ENCODE data around the gene IL1RAP.

IL1RAP gene

DNA sequence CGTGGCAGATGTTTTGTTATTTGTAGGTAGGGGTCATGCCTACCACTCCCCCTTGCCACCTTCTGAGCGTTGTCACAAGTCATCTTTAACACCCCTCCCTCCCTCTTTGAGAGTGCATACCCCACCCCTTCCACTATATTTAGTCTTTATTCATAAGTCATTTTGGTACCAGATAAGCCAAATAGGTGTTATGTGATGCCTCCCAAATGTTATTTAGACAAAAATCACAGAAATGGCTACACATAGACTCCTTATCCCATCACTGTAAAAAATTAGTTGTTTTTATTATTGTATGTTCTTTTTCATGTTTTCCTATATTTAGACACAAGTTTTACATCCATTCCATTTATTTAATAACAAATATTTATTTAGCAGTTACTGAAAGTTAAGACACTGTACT, 93.1 kb downstream of the IL1RAP start:
- TF ChIP-seq, protein P1, sequence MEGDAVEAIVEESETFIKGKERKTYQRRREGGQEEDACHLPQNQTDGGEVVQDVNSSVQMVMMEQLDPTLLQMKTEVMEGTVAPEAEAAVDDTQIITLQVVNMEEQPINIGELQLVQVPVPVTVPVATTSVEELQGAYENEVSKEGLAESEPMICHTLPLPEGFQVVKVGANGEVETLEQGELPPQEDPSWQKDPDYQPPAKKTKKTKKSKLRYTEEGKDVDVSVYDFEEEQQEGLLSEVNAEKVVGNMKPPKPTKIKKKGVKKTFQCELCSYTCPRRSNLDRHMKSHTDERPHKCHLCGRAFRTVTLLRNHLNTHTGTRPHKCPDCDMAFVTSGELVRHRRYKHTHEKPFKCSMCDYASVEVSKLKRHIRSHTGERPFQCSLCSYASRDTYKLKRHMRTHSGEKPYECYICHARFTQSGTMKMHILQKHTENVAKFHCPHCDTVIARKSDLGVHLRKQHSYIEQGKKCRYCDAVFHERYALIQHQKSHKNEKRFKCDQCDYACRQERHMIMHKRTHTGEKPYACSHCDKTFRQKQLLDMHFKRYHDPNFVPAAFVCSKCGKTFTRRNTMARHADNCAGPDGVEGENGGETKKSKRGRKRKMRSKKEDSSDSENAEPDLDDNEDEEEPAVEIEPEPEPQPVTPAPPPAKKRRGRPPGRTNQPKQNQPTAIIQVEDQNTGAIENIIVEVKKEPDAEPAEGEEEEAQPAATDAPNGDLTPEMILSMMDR (IDR thresholded peaks at IDR 0.05), result no peak
- DNase-seq (ENCODE audit: low spot score), result no peak
- no peak overlapping the region for H3K4me3 ChIP-seq
- H3K27ac ChIP-seq, result no peak overlapping the region

DNA sequence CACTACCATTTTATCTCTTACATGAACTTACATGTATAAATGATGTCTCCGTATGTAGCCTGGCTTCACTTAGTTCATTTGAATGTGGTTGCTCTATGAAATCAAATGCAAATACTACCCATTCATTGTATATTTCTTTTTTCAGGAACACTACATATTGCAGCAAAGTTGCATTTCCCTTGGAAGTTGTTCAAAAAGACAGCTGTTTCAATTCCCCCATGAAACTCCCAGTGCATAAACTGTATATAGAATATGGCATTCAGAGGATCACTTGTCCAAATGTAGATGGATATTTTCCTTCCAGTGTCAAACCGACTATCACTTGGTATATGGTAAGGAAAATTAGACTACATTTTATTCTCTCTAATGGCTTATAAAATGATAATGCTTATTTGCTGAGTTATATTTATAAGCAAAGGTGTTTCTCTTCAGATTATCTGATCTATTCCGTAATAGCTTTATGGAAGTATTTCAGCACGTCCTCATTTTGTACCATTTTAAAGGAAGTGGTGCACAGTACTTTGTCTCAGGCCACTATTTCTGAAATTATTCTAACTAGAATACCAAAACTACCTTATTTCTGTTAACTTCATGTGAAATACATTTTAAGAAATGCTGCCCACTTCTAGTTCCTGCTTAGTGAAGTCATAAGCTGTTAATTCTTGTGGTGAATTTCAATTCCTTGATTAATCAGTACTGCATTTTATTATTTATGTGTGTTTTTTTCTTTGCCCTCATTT, 95.1 kb downstream of the IL1RAP start:
- TF ChIP-seq, protein P1 (IDR thresholded peaks at IDR 0.05), result no peak
- DNase-seq (ENCODE audit: low spot score), result no peak
- Histone ChIP-seq H3K27ac (no peak overlapping the region), H3K4me3 (no peak overlapping the region)

DNA sequence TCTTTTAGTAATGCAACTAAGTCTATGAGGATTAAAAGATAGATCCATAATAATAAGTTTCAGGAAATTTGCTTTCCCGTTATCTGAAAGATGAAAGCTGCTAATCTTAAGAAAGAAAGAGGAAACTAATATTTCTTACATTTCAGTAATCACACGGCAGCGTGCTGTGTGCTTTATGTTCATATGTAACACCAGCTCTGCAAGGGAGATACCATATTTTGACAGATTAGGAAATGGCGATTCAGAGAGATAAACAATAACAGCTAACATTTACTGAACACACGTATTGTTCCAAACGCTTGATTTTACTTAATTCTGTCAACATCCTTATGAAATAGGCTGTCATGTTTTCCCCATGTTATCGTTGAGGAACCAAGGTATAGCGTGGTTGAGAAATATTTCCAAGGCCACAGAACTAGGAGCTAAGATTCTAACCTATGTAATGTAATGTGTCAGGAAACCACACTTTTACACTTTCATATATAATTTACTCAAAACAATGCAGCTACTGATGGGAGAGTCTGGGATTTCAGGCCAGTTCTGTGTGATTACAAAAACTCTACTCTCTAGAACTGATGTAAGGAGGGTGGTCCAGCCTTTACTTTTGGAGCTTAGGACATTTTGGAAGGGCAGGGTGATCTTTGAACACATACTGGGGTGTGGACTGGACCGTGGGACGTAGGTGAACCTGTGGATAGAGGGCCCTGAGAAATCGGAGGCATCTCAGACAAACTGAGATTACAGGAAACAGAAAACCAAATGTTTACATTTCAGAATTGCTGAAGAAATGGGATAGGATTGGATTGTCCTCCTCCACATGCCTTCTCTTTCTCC, 100.6 kb downstream of the IL1RAP start:
- no peak overlapping the region for H3K27ac ChIP-seq

DNA sequence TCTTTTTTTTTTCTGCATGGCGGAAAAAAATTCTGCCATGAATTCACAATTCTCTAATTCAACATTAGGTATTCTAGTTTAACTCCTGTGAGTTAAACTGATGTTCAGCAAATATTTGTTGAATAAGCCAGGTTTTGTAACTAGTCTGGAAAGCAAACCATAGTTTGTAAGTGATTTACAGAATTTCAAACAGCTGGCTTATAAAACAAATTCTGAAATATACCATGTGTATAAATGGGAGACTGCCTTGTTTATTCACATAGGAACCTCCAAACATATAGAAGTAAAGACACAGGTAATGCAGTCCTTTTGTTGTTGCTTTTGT, 101.1 kb downstream of the IL1RAP start:
- no peak overlapping the region for H3K27ac ChIP-seq
- TF ChIP-seq, protein P1 (IDR thresholded peaks at IDR 0.05), result no peak
- no peak overlapping the region for H3K4me3 ChIP-seq
- no peak for DNase-seq (ENCODE audit: low spot score)

More for the DNA sequence above, 100.6 kb downstream of the IL1RAP start:
- H3K4me3 ChIP-seq, result no peak overlapping the region
- TF ChIP-seq, protein P1 (IDR thresholded peaks at IDR 0.05), result no peak
- DNase-seq (ENCODE audit: low spot score), result no peak

DNA sequence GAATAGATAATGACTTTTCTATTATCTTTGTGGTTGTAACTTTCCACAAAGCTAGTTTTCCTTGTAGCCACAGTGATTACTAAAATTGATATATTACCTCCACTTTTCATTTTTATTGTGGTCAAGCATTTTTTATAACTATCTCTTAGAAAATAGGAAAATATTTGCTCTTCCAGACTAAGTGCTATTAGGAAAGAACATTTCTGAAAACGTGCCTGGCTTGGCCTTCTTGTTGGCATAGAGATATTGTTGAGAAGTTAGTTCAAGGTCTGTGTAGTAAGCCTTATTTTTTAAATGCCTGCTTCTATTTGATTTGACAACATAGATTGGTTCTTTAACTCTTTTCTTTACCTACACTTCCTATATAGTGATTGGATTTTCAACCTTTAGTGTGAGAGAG, 101.7 kb downstream of the IL1RAP start:
- Histone ChIP-seq H3K4me3 (no peak overlapping the region), H3K27ac (no peak overlapping the region)
- DNase-seq (ENCODE audit: low spot score), result no peak
- TF ChIP-seq, protein P1 (IDR thresholded peaks at IDR 0.05), result no peak

DNA sequence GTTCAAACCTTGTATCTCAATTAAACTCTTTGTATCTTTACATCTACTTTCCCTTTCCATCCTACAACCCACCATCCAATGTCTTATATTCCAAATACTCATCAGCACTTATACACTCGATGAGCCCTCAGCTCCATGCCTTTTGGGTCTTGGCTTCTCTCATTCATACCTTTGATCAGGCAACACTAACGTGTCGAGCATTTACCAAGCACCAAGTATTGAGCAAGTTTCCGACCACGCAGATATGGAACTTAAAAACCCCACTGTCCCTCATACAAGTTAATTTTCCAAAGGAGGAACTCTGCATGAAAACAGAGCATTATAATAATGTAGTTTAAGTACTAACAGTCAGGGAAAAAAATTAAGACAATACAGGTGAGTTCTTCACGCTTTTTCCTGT, 102.8 kb downstream of the IL1RAP start:
- TF ChIP-seq, protein P1 (IDR thresholded peaks at IDR 0.05), result no peak
- H3K27ac ChIP-seq, result no peak overlapping the region
- DNase-seq (ENCODE audit: low spot score), result no peak
- no peak overlapping the region for H3K4me3 ChIP-seq

DNA sequence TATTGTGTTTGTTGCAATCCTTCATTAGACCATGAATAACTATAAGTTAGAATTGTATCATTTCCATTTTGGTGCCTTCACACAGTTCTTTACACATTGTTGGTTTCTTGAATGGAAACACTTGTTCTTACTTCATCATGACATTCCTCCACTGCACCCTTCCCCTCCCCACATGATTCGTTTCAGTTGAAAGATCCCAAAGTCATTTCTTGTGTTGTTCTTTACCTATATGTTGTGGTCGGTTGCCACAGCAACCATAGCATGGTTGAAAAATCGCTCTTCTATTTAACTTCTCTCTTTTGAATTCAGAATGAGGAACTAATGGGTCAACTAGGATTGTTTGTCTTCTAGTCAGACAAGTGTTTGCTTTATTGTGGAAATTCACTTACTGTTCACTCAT, 103.3 kb downstream of the IL1RAP start:
- H3K27ac ChIP-seq, result no peak overlapping the region
- DNase-seq (ENCODE audit: low spot score), result no peak

More for the DNA sequence above, 103.3 kb downstream of the IL1RAP start:
- no peak overlapping the region for H3K4me3 ChIP-seq
- TF ChIP-seq, protein P1 (IDR thresholded peaks at IDR 0.05), result no peak
